IMR-90 (cell line): ENCODE data around the gene EFHC1. TPM values are rescaled to one million over a fixed set of nuclear protein-coding genes. Genes with fewer than 3 reads are reported as not detected.
A peak's percentile ranks its signal among the peaks of the same experiment; 100 is the strongest.

ENCODE experiments used
- ATAC-seq: fragments of 200-7000 bp; cut with Tn5 transposase; 2 replicates; pipeline ENCODE4 v1.9.1; 2020; ENCODE audit warnings: low read depth, mild to moderate bottlenecking, moderate library complexity
- BruUV-seq: library from RNA; stranded (reverse); fragments of 400-500 nt; replicated peaks from 2 replicates; lab custom pipeline; 2021; lab: Mats Ljungman, UMichigan
- CTCF ChIA-PET: fragments of 300-600 bp; formaldehyde crosslinking; extraction: SDS; loops from one replicate; lab custom pipeline; 2021; ENCODE audit warnings: antibody characterized with exemption; lab: Yijun Ruan, JAX
- POLR2A ChIA-PET: fragments of 300-600 bp; sonication (Branson Sonifier 250); formaldehyde crosslinking; loops from one replicate; lab custom pipeline; 2022; ENCODE audit warnings: antibody characterized with exemption; ENCODE audit not compliant: unreplicated experiment; lab: Charles Lee
- DNase-seq: peaks from one replicate; pipeline ENCODE4 v3.0.0; 2013
- H2AFZ ChIP-seq: replicated peaks from 2 replicates; pipeline ENCODE3; 2013; ENCODE audit warnings: low read length, mild to moderate bottlenecking; ENCODE audit not compliant: poor library complexity
- H2AK5ac ChIP-seq: 2 replicates; pipeline ENCODE4 v1.6.1; 2013; ENCODE audit warnings: low read depth, low read length, inconsistent platforms
- H2AK9ac ChIP-seq: replicated peaks from 2 replicates; pipeline ENCODE3; 2013; ENCODE audit warnings: mild to moderate bottlenecking, low read depth, low read length, moderate library complexity; ENCODE audit not compliant: poor library complexity
- H2BK120ac ChIP-seq: 2 replicates; pipeline ENCODE4 v1.6.1; 2013; ENCODE audit warnings: low read depth, low read length, inconsistent platforms
- H2BK15ac ChIP-seq: 3 replicates; pipeline ENCODE4 v1.6.1; 2013; ENCODE audit warnings: low read depth, low read length, inconsistent platforms
- H2BK20ac ChIP-seq: 2 replicates; pipeline ENCODE4 v1.6.1; 2013; ENCODE audit warnings: low read depth, mild to moderate bottlenecking, inconsistent platforms, low read length, moderate library complexity
- H2BK5ac ChIP-seq: 2 replicates; pipeline ENCODE4 v1.6.1; 2013; ENCODE audit warnings: mild to moderate bottlenecking, low read depth, low read length, inconsistent platforms; ENCODE audit not compliant: poor library complexity, severe bottlenecking
- H3K14ac ChIP-seq: replicated peaks from 2 replicates; pipeline ENCODE4 v1.6.1; 2013; ENCODE audit warnings: low read depth, low read length, inconsistent platforms
- H3K18ac ChIP-seq: 2 replicates; pipeline ENCODE4 v1.6.1; 2013; ENCODE audit warnings: low read depth, low read length, control low read depth
- H3K23ac ChIP-seq: 2 replicates; pipeline ENCODE4 v1.6.1; 2013; ENCODE audit warnings: low read depth, low read length, inconsistent platforms
- H3K27ac ChIP-seq: 2 replicates; pipeline ENCODE4 v1.5.1; 2013; ENCODE audit warnings: mild to moderate bottlenecking, control low read depth, low read length; ENCODE audit not compliant: insufficient read depth
- H3K27me3 ChIP-seq: 2 replicates; pipeline ENCODE4 v1.6.1; 2013; ENCODE audit warnings: low read length; ENCODE audit not compliant: control insufficient read depth, insufficient read depth
- H3K36me3 ChIP-seq: 2 replicates; pipeline ENCODE4 v1.6.1; 2013; ENCODE audit warnings: low read length, mixed read lengths; ENCODE audit not compliant: control insufficient read depth, insufficient read depth
- H3K4ac ChIP-seq: 2 replicates; pipeline ENCODE4 v1.6.1; 2013; ENCODE audit warnings: low read depth, low read length, inconsistent platforms
- H3K4me1 ChIP-seq: 2 replicates; pipeline ENCODE4 v1.6.1; 2013; ENCODE audit warnings: low read length, mixed read lengths; ENCODE audit not compliant: control insufficient read depth, insufficient read depth
- H3K4me2 ChIP-seq: 2 replicates; pipeline ENCODE4 v1.6.1; 2013; ENCODE audit warnings: low read depth, mild to moderate bottlenecking, control low read depth, low read length, moderate library complexity
- H3K4me3 ChIP-seq: 2 replicates; pipeline ENCODE4 v1.5.1; 2013; ENCODE audit warnings: low read depth, mild to moderate bottlenecking, control low read depth, low read length, moderate library complexity; ENCODE audit not compliant: insufficient read depth
- H3K56ac ChIP-seq: 2 replicates; pipeline ENCODE4 v1.6.1; 2013; ENCODE audit warnings: low read length, inconsistent platforms; ENCODE audit not compliant: insufficient read depth; ENCODE audit errors: extremely low read depth
- H3K79me1 ChIP-seq, 2 experiments: 2 replicates each; pipeline ENCODE4 v1.6.1; 2013; ENCODE audit warnings: low read length in 2 of 2, inconsistent platforms in 1 of 2, low read depth in 1 of 2
- H3K9ac ChIP-seq: 2 replicates; pipeline ENCODE4 v1.6.1; 2013; ENCODE audit warnings: low read depth, low read length, control low read depth
- H3K9me1 ChIP-seq: 2 replicates; pipeline ENCODE4 v1.6.1; 2013; ENCODE audit warnings: low read length, inconsistent platforms; ENCODE audit not compliant: insufficient read depth
- H3K9me3 ChIP-seq: 2 replicates; pipeline ENCODE4 v1.6.1; 2013; ENCODE audit warnings: low read length; ENCODE audit not compliant: control insufficient read depth, insufficient read depth
- H4K20me1 ChIP-seq: 2 replicates; pipeline ENCODE4 v1.6.1; 2013; ENCODE audit warnings: low read length, inconsistent platforms; ENCODE audit not compliant: insufficient read depth
- H4K5ac ChIP-seq: 2 replicates; pipeline ENCODE4 v1.6.1; 2013; ENCODE audit warnings: mild to moderate bottlenecking, low read depth, low read length, control low read depth
- H4K8ac ChIP-seq, 2 experiments: 2 replicates each; pipeline ENCODE4 v1.6.1; 2013; ENCODE audit warnings: low read depth in 2 of 2, low read length in 2 of 2, control low read depth in 1 of 2, inconsistent platforms in 1 of 2
- H4K91ac ChIP-seq: 2 replicates; pipeline ENCODE4 v1.6.1; 2013; ENCODE audit warnings: low read depth, low read length, inconsistent platforms; ENCODE audit not compliant: insufficient read depth
- MAFK ChIP-seq: IDR thresholded peaks from 2 replicates; pipeline ENCODE4 v1.6.1; 2012; ENCODE audit warnings: low read depth, low read length, improper control_type of control experiment
- RCOR1 ChIP-seq: IDR thresholded peaks from 2 replicates; pipeline ENCODE4 v1.6.1; 2012; ENCODE audit warnings: mild to moderate bottlenecking, low read length, improper control_type of control experiment; ENCODE audit not compliant: insufficient replicate concordance
- WGBS, 2 experiments: methylation state at CpG; one replicate each; pipeline versions ENCODE4 v1.1.5 to v1.1.7; 2013; ENCODE audit warnings: missing lambda C conversion rate in 2 of 2; ENCODE audit not compliant: insufficient read length in 1 of 2; ENCODE audit errors: extremely low coverage in 2 of 2; 5-methylcytosine and 5-hydroxymethylcytosine counted together
- dilution Hi-C: fragments of 300-500 bp; cut with HindIII; formaldehyde crosslinking; loops from one replicate; pipeline ENCODE4 v1.14.3; 2018; ENCODE audit warnings: low sequenced_read_pairs; ENCODE audit not compliant: unreplicated experiment
- in situ Hi-C: fragments of 300-500 bp; cut with MboI; formaldehyde crosslinking; loops from 3 replicates; pipeline ENCODE4 v1.14.3; 2019; ENCODE audit warnings: low sequenced_read_pairs, inconsistent platforms, mixed read lengths
- intact Hi-C: fragments of 100-400 bp; cut with micrococcal nuclease; formaldehyde crosslinking; loops from 2 replicates; pipeline ENCODE4 v1.10.0; 2022
- polyA plus RNA-seq, 3 experiments: library from polyadenylated mRNA; depleted of rRNA; stranded (reverse); fragments of >200 nt; gene quantifications; 2 replicates each; pipeline ENCODE4 v1.2.3, GENCODE V29; 2012; ENCODE audit warnings: low replicate concordance in 1 of 3
- total RNA-seq: library from RNA; depleted of rRNA; stranded (reverse); fragments of >200 nt; gene quantifications from 2 replicates; pipeline ENCODE4 v1.2.3, GENCODE V29; 2012

Gene EFHC1
- total and polyA plus RNA-seq, 2 of the 4 experiments (the other 2 are of a cell fraction): 14.0 to 23.0 TPM

GRCh38 chr6:52538252-52538900 lies 118.2 kb downstream of the EFHC1 start:
- dilution Hi-C loops: no loop called here
- Histone ChIP-seq H3K4me3 (no peak overlapping the region), H3K79me1 (peaks cover 32 to 84% of the 10 kb centered on the region in 2 experiments), H4K5ac (peak overlapping the region; percentile 50), H2BK15ac (peak overlapping the region; percentile 63), H2AK5ac (peak overlapping the region; percentile 96), H3K14ac (peak overlapping the region; percentile 92), H3K9ac (peak overlapping the region; percentile 11; the same call in 1 of the 2 replicates), H3K27me3 (no peaks in the 10 kb centered on the region), H4K20me1 (0 out of 2 replicates have a peak, but pooled peaks cover 3% of the 10 kb centered on the region), H3K4me1 (peaks cover 47% of the 10 kb centered on the region), H4K91ac (peak overlapping the region; percentile 97), H3K56ac (peak overlapping the region; percentile 77), H3K4me2 (peak overlapping the region; percentile 32; the same call in 1 of the 2 replicates), H3K27ac (peak overlapping the region; percentile 82), H2BK120ac (peak overlapping the region; percentile 91), H2BK20ac (peak overlapping the region; percentile 91), H3K18ac (peak overlapping the region; percentile 83), H2BK5ac (peak overlapping the region; percentile 95), H2AFZ (no peak overlapping the region), H3K36me3 (peaks cover 25% of the 10 kb centered on the region), H3K9me3 (no peaks in the 10 kb centered on the region), H2AK9ac (peak overlapping the region; percentile 32), H3K9me1 (peaks cover 48% of the 10 kb centered on the region), H3K4ac (peak overlapping the region; percentile 92), H4K8ac (peak overlapping the region; percentile 83 to 84), H3K23ac (peak overlapping the region; percentile 87)
- intact Hi-C loops: no loop called here
- DNase-seq (no peak), ATAC-seq (no peak)
- in situ Hi-C loops: no loop called here
- TF ChIP-seq RCOR1 (no peak), MAFK (no peak)
- POLR2A ChIA-PET: interaction anchor here (0.6 kb wide), 1 partner anchor 124 kb away, joined by 3 read pairs; no protein-coding TSS in a partner anchor
- no CpG with 5 or more reads among the region's 5 CpGs for WGBS, 2 experiments
- CTCF ChIA-PET: interaction anchor here (1.1 to 1.5 kb wide), 2 partner anchors 32 to 35 kb away, joined by 3 to 6 read pairs; no protein-coding TSS in a partner anchor
- BruUV-seq: no TSS peak
